Measurements from ENCODE around the gene SMOC1.

Gene SMOC1

DNA sequence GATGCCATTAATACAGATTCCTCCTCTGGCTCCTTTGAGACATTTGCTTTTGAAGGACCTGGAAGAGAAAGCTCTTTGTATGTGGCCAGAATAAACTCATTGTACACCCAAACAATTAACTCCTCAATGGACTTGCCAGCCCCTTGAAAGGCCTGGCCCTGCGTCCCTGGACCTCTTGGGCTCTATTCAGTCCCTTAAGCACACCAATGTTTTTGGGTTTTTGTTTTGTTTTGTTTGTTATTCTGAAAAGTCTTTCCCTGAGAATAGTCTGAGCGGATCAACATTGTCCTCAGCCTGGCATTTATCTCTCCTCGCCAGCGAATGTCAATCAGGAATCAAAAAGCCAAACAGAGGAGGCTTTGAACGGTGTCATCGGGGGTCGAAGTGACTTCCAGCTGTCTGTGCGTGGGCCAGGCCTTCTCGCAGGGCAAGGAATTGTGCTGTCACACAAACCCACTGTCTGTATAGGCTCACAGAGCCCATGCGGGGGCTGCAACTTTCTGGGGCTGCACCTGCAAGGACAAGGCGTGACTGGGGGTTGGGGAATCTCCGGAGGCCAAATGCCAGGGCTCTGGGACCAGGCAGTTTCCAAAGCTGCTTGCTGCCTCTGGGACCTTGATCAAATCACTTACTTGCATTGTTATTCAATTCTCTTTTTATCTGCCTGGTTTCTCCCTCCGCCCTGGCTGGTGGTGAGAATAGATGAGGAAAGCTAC is 108.3 kb downstream of the SMOC1 start:
- no peak for DNase-seq

DNA sequence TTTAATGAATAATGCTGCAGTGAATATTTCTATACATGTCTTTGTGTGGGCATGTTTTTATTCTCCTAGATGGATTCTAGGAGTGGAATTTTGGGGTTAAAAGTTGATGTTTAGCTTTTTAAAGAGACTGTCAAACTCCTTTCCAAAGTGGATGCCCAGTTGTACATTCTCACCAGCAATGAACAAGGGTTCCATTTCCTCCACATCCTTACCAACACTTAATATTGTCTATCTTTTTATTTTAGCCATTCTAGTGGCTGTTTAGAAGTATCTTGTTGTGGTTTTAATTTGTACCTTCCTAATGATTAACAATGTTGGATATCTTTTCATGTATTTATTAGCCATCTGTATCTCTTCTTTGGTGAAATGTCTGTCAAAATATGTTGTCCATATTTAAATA is 109.8 kb downstream of the SMOC1 start:
- no peak for DNase-seq

DNA sequence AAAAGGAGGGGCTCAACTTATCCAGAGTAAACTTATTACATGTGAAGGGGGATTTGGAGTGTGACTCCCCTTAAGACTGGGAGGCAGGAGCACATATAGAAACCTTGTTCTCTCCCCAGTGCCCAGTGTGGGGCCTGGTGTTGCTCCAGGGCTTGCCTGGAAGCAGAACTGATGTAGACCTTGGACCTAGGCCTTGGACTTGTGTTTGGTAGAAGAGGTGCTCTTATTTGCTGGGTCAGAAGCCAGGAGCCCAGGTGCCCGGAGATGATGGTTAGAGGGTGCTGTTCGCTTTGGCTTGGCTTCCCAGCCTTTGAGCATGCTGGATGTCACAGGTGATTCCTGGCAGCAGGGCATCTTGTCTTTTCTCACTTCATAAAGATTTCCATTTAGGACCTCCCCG is 110.4 kb downstream of the SMOC1 start:
- no peak for DNase-seq

DNA sequence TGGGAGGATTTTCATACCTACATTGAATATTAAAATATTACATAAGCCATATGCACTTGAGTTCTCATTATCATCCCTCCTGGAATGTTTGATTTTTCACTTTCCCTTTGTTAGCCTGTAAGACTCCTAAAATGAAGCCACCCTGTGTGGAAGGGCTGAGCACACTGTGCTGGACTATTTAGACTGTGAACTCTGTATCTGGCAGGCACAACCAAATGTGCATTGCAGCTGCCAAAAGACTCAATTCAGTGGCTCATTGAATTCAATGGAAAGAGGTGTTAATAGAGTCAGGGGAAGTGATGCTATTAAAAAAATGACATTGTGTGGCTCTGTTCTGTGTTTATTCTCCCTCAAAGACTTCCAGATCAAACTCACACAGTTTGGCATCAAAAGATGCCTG is 111.1 kb downstream of the SMOC1 start:
- no peak for DNase-seq

DNA sequence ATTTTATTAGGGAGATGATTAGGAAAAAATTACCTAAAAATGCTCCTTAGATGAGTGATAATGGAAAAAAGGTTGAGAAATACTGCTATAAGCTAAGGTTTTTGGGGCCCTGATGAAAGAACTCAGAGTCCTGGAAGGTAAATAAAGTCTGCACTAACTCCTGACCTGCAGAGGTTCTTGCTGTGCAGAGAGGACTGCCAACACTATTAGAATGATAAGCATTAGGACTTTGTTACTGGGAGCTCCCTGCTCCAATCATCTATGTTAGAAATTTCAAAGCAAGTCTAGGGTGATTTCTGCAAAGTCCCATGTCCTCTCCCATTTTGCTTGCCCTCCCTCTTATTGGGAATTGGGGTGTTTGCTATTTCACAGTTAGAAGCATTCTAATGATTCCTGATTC is 112.2 kb downstream of the SMOC1 start:
- no peak for DNase-seq

DNA sequence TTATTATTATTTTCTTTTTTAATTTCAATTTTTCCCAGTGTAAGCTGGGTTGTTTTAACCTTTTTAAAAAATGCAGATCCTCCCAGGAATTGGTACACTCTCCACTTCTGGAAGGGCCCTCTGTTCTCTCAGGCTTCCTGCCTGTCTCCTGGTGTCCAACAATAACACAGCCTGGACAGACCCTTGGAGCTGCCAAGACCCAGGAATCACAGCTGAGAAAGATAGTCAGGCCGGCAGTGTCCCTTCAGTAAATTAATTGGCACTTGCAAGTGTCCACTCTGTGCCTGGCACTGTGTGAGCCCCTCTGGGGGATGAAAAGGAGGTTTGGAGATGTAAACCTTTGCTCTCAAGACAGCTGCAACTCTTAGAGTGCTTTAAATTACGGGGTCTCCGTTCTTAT is 113.3 kb downstream of the SMOC1 start:
- DNase-seq, result no peak

DNA sequence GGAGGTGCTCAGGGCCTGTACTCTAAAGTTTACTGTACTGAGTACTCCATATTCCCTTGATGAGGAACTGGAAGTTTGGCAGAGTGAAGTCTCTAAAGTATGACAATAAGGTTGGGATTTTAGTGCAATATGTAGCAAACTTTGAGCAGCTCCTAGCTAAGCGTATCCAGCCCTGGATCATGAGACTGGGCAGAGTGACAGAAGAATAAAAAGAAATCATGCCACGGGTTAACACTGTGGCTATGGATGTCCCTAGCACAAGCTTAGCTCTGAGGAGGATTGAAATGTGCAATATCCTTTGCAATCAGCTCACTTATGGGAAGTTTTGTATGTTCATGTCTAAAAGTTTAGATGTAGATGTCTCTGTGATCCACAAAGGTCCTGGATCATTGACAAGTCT is 114.1 kb downstream of the SMOC1 start:
- DNase-seq, result no peak

DNA sequence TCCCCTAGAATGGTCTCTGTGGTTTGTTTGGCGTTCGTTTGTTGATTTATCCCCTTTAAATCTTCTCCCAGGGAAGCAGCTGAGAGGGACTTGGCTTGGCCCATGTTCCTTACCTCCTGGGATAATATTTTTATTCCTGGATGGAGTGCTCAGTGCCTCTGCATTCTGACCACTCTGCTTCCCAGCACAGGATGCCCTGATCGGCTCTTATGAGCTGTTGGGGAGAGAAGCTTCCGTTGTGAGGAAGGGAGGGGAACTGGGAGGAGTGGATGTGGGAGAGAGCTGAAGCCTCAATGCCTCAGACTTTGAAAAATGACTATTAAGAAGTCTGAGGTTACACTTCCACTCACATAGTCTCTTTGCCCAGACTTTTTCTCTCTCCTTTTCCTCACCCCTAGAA is 114.8 kb downstream of the SMOC1 start:
- DNase-seq, result no peak

DNA sequence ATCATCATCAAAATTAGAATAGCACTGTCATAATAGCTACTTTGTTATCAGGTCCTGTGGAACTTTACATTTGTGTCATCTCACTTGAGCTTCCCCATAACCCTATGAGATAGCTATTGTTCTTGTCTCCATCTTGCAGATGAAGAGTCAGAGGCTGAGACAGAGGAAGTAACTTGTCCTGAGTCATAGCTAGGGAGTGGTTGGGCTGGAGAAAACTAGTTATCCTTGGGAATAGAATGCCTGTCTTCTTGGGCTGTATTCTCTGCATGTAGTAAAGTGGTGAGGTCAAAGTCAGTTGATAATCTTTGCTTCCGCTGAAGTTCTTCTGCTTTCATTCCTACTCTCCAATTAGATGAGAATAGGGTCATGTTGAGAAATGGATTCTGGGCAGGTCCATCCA is 117.0 kb downstream of the SMOC1 start:
- DNase-seq, result no peak

DNA sequence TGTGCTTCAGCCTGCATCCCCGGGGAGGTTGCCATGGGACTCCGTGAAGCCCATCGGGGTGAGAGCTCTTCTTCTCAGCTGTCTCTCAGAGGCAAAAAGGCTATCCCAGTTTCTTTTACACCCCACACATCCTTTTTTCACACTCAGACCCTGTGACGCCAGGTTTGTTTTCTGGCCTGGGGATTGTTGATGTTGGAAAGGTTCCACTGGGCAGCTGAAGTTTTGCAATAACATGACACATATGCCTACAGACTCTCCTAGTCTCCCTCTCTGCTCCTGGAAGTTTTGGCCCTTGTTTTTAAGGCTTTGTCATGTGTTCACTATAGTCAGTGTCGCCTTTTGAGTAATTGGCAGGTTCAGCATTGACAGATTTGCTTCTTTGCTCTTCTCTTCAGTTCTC is 118.6 kb downstream of the SMOC1 start:
- no peak for DNase-seq

DNA sequence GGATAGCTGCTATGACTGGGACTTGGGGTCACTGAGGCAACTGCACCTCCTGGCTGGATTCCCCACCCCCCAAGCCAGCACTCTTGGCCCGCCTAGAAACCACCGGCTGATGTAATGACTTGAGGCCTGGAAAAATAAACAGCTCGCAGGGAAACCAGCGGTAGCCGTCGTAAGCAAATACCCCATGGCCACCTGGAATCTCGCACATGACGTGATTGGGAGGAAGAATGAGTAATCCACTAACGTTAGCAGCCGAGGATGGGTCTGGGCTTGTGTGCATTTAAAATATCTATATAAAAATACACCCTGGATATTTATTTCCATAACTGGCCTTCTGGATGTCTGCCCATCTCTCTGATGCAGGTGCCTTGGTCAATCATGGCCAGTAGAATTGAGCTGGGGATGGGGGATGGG is 120.1 kb downstream of the SMOC1 start:
- no peak for DNase-seq

DNA sequence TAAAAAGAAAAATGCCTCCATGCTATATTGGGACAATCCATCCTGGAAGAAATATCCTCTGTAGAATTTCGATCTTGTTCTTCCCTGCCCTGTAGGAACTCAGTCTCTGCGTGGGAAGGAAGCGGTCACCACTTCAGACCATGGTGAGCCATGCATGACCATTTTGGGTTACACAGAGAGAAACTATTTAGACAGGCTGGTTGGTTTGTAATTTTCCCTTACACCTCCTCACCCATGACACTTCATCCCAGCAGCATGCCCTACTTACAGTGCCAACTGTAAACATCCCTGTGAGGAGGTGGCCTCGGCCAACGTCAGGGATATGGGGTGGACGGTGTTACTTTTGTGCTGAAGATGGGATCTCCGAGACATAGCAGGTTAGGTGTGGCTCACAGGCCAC is 121.4 kb downstream of the SMOC1 start:
- no peak for DNase-seq

DNA sequence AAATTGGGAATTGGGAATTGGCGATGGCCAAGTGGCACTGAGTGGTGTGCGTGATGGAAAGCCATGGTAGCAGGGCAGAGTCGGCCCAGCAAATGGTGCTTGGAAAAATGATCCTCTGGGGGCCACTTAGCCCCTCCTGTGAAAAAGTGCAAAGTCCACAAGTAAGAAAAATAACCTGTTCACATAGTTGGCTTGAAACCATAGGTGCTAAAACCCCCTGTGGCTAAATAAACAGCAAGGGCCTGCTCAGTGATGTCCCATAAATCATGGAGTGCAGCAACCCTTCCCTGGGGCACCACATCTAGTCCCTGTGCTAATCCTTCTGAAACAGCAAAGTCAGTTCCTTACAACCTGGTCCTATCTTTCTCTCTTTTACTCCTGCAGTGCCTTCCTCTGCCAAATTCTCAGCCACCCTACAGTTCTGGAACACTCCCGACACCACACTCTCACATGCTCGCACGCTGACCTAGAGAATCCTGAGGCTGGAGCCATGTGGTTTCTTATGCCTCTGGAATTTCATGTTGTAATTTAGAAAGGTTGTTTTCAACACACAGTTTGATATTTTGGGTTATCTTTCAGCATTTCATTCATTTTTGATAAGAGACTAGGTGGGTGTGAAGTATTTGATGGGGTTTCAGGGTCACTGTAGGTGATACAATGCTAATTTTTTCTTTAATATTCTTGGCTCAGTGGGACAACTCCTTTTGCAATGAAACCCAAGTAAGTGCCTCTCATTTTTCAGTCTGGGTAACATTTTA is 123.6 kb downstream of the SMOC1 start:
- no peak for DNase-seq

DNA sequence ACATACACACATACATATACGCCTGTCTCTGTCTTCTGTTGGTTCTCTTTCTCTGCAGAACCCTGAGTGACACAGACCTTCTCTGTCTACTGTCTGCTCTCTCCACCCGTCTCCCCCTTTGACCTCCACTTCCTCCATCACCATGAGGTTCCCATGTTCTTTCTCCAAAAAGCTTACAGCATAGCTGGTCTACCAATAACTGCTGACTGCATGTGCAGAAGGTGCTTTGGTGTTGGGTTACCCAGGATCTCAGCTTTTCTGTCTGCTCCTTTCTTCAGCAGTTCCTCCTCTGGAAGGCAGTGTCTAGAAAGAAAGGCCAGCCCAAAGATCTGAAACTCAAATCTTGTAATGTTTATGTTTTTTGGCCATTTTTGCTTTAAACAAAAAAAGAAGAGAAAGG is 125.6 kb downstream of the SMOC1 start:
- DNase-seq, result no peak

DNA sequence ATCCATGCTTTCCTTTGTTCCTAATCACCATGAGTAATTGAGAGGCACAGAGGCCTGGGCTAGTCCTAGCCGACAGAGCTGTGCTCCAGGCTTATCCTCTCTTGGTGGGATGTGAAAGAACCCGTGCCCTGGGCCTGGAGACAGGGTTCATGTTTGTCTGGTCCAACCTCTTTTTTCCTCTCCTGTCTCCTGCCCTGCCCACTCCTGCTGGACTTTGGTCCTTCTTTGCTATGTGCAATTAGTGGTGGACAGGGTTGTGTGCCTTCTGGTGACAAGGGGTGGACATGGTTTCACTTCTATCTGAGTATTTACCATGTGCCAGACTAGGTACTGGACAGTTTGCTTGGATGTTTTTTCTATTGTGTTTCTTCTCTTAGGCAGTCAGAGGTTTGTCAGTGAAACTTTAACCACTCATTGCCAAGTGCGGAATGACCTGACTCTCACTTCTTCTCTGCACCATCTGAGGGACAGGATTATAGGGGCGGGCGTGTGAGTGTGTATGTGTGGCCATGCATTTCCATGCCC is 126.1 kb downstream of the SMOC1 start:
- DNase-seq, result no peak

DNA sequence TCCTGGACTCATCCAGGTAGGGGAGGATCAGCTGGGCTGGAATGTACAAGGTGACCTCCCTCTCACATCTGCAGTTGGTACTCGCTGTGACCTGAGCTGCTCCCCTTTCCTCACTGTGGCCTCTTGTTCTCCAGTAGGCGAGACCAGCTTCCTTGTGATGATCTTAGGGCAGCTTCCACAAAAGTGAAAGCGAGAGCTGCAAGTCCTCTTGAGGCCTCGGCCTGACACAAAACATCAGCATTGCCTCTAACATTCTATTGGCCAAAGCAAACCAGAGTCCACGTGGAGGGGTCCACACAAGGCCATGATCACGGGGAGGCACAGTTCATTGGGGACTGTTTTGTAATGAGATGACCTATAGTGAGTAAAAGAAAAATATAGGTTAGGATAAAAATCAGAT is 127.5 kb downstream of the SMOC1 start:
- DNase-seq, result no peak

DNA sequence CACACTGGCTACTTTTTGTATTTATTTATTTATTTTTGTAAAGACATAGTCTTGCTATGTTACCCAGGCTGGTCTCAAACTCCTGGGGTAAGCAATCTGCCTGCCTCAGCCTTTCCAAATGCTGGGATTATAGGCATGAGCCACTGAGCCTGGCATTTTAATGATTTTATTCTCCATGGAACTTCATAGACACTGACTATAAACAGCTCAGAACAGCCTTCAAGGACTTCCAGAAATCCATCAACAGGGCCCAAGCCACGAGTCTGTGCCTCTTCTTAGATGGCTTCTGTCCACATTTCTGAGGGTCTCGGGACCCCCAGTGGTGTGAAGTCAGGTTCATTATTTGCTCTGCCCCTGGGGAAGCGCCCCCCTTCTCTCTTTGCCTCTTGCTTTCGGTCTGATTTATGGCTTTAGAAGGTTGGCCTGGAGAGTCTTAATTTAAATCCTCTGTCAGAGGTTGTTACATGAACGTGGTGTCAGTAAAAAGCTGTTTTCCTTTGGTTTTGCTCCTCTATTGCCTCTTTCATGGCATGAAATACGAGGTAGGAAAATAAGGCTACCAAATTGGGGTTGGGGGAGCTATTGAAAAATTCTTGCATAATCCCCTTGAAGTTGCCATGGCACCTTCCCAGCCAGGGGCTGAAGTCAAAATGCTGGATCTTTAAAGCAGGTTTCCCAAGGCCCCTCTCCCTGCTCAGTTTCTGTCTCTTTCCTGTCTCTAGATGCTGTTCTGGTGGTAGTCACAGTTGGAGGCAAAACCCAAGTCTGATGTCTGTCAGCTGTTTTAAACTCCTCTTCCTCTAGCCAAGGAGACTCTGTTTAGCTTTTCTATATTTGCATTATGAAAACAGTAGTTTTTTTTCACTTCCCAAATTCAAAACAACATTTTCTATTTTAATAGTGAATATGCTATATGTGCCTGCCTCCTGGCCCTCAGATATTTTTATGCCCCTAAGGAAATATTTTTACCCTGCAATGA is 129.4 kb downstream of the SMOC1 start:
- no peak for DNase-seq

DNA sequence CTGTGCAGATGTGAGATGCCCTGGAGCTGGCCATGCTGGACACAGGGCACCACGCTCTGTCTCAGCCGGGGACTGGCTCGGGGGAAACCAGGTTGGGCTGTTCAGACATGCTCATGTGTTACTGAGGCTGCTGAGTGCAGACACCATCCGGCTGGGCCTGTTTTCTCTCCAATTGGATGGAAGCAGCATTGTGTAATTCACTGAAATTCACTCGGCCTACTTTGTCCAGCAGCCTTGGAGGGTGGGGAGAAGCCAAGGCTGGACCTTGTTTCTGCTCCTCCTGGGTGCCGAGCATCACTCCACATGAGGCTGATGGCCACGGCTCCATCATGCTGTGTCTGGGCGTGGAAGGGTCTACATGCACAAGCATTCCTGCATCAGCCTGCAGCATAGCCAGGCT is 130.7 kb downstream of the SMOC1 start:
- no peak for DNase-seq

DNA sequence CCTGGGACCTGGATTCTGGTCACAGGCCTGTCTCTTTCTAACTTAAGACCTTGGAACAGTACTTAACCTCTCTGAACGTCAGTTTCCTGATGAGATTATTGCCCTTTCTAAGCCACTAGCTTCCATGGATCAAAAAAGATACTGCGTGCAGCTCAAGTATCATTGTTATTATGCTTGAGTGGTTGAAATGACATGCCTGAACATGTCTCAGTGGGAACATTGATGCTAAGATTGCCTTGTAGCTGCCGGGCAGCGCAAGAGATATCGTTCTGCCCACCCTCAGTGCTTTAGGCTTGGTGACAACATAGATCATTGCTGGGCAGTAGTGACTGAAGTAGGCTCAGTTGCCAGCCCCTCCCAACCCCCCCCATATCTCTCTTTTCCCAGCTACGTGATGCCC is 131.9 kb downstream of the SMOC1 start:
- DNase-seq, result no peak

DNA sequence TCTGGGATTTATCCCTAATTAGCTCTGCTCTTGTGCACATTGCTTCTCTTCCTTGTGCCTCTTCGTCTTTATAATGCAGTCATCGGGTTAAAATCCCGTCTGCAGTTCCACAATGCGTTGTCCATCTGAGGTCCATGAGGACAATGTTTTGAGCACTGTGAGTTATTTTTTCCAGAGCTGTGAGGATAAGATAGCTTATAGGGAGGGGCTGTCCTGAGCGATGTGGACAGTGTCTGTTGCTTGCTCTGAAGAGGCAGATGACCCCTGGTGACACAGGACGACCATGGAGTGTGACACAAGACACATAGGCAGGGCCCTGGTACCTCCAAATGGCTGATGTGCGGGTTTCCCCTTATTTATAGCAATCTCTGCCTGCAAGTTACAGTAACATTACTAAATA is 132.5 kb downstream of the SMOC1 start:
- no peak for DNase-seq

DNA sequence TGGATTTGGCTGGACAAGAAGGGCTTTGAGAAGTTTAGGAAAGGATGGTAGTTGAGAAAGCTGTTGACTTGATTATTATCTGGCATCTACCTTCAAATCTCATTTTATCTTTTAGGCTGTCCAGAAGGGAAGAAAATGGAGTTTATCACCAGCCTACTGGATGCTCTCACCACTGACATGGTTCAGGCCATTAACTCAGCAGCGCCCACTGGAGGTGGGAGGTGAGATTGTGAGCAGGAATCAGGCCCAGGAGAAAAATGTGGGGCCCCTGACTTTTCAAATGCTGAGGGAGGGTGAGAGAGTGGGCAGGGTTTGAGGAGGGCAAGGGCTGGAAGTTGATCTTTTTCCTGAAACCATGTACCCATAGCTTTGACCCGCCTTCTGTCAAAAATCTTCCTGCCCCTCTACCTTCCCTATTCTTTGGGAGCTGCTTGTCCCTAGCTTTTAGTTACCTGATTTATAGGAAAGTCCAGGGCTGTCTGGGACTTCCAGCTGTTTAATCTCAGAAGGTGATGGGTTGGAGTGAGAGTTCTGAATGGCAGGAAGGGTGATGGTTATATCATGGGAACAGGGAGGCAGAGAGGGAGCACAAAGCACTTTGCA is 134.2 kb downstream of the SMOC1 start:
- DNase-seq, result no peak

DNA sequence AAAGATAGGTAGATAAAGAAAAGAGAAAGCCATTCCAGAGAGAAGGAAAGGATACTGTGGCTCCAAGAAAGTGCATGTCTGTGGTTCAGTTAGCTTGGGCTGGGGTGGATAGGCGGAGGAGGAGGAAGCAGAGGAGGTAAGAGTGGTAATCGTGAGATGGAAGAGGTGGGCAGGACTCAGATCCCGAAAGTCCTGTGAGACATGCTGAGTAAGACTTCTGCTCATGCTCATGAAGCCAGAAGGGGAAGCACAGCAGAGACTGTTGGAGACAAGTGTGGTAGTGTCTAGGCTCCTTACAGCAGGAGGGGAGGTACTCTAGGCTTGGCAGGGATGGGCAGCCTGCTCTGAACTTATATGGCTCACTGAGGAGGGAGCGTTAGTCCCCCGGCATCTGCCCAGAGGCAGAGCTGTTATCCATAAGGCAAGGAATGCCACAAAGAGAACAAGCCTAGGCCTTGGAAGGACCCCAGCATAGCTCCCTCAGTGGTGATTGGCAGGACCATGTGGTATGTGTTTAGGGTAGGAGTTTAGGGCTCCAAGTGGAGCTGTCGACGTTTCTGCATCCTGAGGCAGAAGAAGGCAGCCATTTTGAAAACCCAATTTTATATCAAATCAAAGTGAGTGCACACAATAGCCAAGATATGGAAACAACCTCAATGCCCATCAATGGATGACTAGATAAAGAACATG is 135.3 kb downstream of the SMOC1 start:
- no peak for DNase-seq
